Measurements from ENCODE around the gene LMO2. TPM values are rescaled to one million over a fixed set of nuclear protein-coding genes. Genes with fewer than 3 reads are reported as not detected.

LMO2 gene
- total RNA-seq, 6 donors from 2014 or later: 7.3 to 58.5 (median 34.1) TPM

- no peaks in the 10 kb centered on the region for H3K9me3 ChIP-seq
- no peaks in the 10 kb centered on the region for H3K27me3 ChIP-seq
- peaks cover 0 to 5% (median 2%) of the 10 kb centered on the region in 4 donors for H3K4me1 ChIP-seq
- H3K27ac ChIP-seq: no peak overlapping the region
- no peaks in the 10 kb centered on the region for H3K36me3 ChIP-seq
- ATAC-seq (ENCODE audit: low FRiP score in 2 of 2) (no peak), DNase-seq (no peak)
- WGBS, 2 donors: 76 to 81% methylated on average over 3 of the region's 3 CpGs
- TF ChIP-seq CTCF (IDR thresholded peaks at IDR 0.05): no peak
- no peak for TF ChIP-seq EP300 (IDR thresholded peaks at IDR 0.05)
- no peak for TF ChIP-seq POLR2A (IDR thresholded peaks at IDR 0.05)
- H3K4me3 ChIP-seq: no peak overlapping the region
Observed at GRCh38 chr11:33885338-33886005, 6.4 kb downstream of the LMO2 start.

GRCh38 chr11:33884601-33885000 lies 7.3 kb downstream of the LMO2 start:
- no peak for ATAC-seq (ENCODE audit: low FRiP score in 2 of 2)
- no peaks in the 10 kb centered on the region for H3K9me3 ChIP-seq
- H3K4me1 ChIP-seq: peaks cover 0 to 5% (median 2%) of the 10 kb centered on the region in 4 donors
- TF ChIP-seq CTCF (IDR thresholded peaks at IDR 0.05) (no peak), EP300 (IDR thresholded peaks at IDR 0.05) (no peak), POLR2AphosphoS5 (IDR thresholded peaks at IDR 0.05) (no peak), POLR2A (IDR thresholded peaks at IDR 0.05) (no peak)
- no peaks in the 10 kb centered on the region for H3K27me3 ChIP-seq
- no peak overlapping the region for H3K4me3 ChIP-seq
- DNase-seq: no peak
- no peak overlapping the region for H3K27ac ChIP-seq
- no peaks in the 10 kb centered on the region for H3K36me3 ChIP-seq
- WGBS, 2 donors: 63 to 92% methylated on average over 3 of the region's 3 CpGs

GRCh38 chr11:33884035-33884434 lies 7.8 kb downstream of the LMO2 start:
- Histone ChIP-seq H3K27me3 (no peaks in the 10 kb centered on the region), H3K36me3 (no peaks in the 10 kb centered on the region), H3K4me1 (peaks cover 0 to 5% (median 2%) of the 10 kb centered on the region in 4 donors), H3K4me3 (no peak overlapping the region), H3K27ac (no peak overlapping the region), H3K9me3 (no peaks in the 10 kb centered on the region)
- DNase-seq (no peak), ATAC-seq (ENCODE audit: low FRiP score in 2 of 2) (no peak)
- TF ChIP-seq POLR2A (IDR thresholded peaks at IDR 0.05) (no peak), POLR2AphosphoS5 (IDR thresholded peaks at IDR 0.05) (no peak), CTCF (IDR thresholded peaks at IDR 0.05) (no peak), EP300 (IDR thresholded peaks at IDR 0.05) (no peak)
- 89 to 92% methylated on average over 5 of the region's 5 CpGs for WGBS, 2 donors

GRCh38 chr11:33881651-33882503 lies 10.0 kb downstream of the LMO2 start:
- DNase-seq (no peak), ATAC-seq (ENCODE audit: low FRiP score in 2 of 2) (no peak)
- Histone ChIP-seq H3K36me3 (no peaks in the 10 kb centered on the region), H3K4me1 (peaks cover 0 to 5% (median 2%) of the 10 kb centered on the region in 4 donors), H3K27me3 (no peaks in the 10 kb centered on the region), H3K9me3 (no peaks in the 10 kb centered on the region), H3K4me3 (no peak overlapping the region), H3K27ac (no peak overlapping the region)
- TF ChIP-seq POLR2A (IDR thresholded peaks at IDR 0.05): no peak
- TF ChIP-seq POLR2AphosphoS5 (IDR thresholded peaks at IDR 0.05): no peak
- no peak for TF ChIP-seq CTCF (IDR thresholded peaks at IDR 0.05)
- TF ChIP-seq EP300 (IDR thresholded peaks at IDR 0.05): no peak
- WGBS, 2 donors: 34 to 47% methylated on average over 11 of the region's 11 CpGs
